ENCODE data around the gene TCP11L1. TPM values are rescaled to one million over a fixed set of nuclear protein-coding genes. Genes with fewer than 3 reads are reported as not detected.
"Not testable (repeated sequence)": the region's sequence is repeated elsewhere in the genome, so short reads cannot be mapped to it uniquely, and the experiment has no call there.

The TCP11L1 gene
- polyA plus RNA-seq, 1 donor from 2014 or later, result 6.6 TPM

- H3K4me3 Mint-ChIP-seq, result no peak overlapping the region
- H3K27ac Mint-ChIP-seq, result no peak overlapping the region
- peaks cover 10% of the 10 kb centered on the region for H3K36me3 Mint-ChIP-seq
Measured at GRCh38 chr11:33067294-33067693, 27.9 kb downstream of the TCP11L1 start.

GRCh38 chr11:33068611-33069340 is 29.4 kb downstream of the TCP11L1 start:
- no peaks in the 10 kb centered on the region for H3K27me3 Mint-ChIP-seq
- peaks cover 16% of the 10 kb centered on the region for H3K36me3 Mint-ChIP-seq
- H3K4me1 Mint-ChIP-seq, result peaks cover 7 to 13% (median 7%) of the 10 kb centered on the region in 3 donors
- no peaks in the 10 kb centered on the region for H3K9me3 Mint-ChIP-seq
- H3K27ac Mint-ChIP-seq, result no peak overlapping the region
- no peak overlapping the region for H3K4me3 Mint-ChIP-seq

More at GRCh38 chr11:33067294-33067693, 27.9 kb downstream of the TCP11L1 start:
- Mint-ChIP-seq H3K27me3 (no peaks in the 10 kb centered on the region), H3K4me1 (peaks cover 7 to 19% (median 13%) of the 10 kb centered on the region in 3 donors), H3K9me3 (no peaks in the 10 kb centered on the region)

GRCh38 chr11:33072465-33072864 is 33.1 kb downstream of the TCP11L1 start:
- H3K36me3 Mint-ChIP-seq, result peaks cover 25% of the 10 kb centered on the region
- H3K9me3 Mint-ChIP-seq, result no peaks in the 10 kb centered on the region
- no peaks in the 10 kb centered on the region for H3K4me1 Mint-ChIP-seq
- no peaks in the 10 kb centered on the region for H3K27me3 Mint-ChIP-seq
- H3K27ac Mint-ChIP-seq, result no peak overlapping the region
- no peak overlapping the region for H3K4me3 Mint-ChIP-seq

- Mint-ChIP-seq H3K36me3 (peaks cover 5% of the 10 kb centered on the region), H3K27me3 (no peaks in the 10 kb centered on the region), H3K9me3 (no peaks in the 10 kb centered on the region), H3K27ac (no peak overlapping the region), H3K4me1 (no peaks in the 10 kb centered on the region), H3K4me3 (no peak overlapping the region)
Measured at GRCh38 chr11:33083918-33084317, 44.5 kb downstream of the TCP11L1 start.

GRCh38 chr11:33086017-33086416 is 46.6 kb downstream of the TCP11L1 start:
- H3K27me3 Mint-ChIP-seq, result no peaks in the 10 kb centered on the region
- H3K9me3 Mint-ChIP-seq, result no peaks in the 10 kb centered on the region
- H3K4me3 Mint-ChIP-seq, result no peak overlapping the region
- no peaks in the 10 kb centered on the region for H3K4me1 Mint-ChIP-seq
- no peak overlapping the region for H3K27ac Mint-ChIP-seq
- peaks cover 4% of the 10 kb centered on the region for H3K36me3 Mint-ChIP-seq

- Mint-ChIP-seq H3K27me3 (no peaks in the 10 kb centered on the region), H3K36me3 (peaks cover 4% of the 10 kb centered on the region), H3K4me1 (no peaks in the 10 kb centered on the region), H3K27ac (no peak overlapping the region), H3K9me3 (no peaks in the 10 kb centered on the region), H3K4me3 (no peak overlapping the region)
Measured at GRCh38 chr11:33089776-33090175, 50.4 kb downstream of the TCP11L1 start.

- Mint-ChIP-seq H3K27ac (no peak overlapping the region), H3K4me1 (no peaks in the 10 kb centered on the region), H3K4me3 (no peak overlapping the region), H3K9me3 (no peaks in the 10 kb centered on the region), H3K27me3 (no peaks in the 10 kb centered on the region), H3K36me3 (peaks cover 6% of the 10 kb centered on the region)
Measured at GRCh38 chr11:33094157-33094556, 54.8 kb downstream of the TCP11L1 start.

GRCh38 chr11:33103836-33104235 is 64.5 kb downstream of the TCP11L1 start:
- peaks cover 19% of the 10 kb centered on the region for H3K36me3 Mint-ChIP-seq
- H3K4me1 Mint-ChIP-seq, result no peaks in the 10 kb centered on the region
- no peaks in the 10 kb centered on the region for H3K9me3 Mint-ChIP-seq
- no peak overlapping the region for H3K27ac Mint-ChIP-seq
- no peaks in the 10 kb centered on the region for H3K27me3 Mint-ChIP-seq
- no peak overlapping the region for H3K4me3 Mint-ChIP-seq

GRCh38 chr11:33109294-33109895 is 70.0 kb downstream of the TCP11L1 start:
- Mint-ChIP-seq H3K27me3 (no peaks in the 10 kb centered on the region), H3K36me3 (peaks cover 6% of the 10 kb centered on the region), H3K4me3 (no peak overlapping the region), H3K4me1 (no peaks in the 10 kb centered on the region), H3K27ac (no peak overlapping the region), H3K9me3 (no peaks in the 10 kb centered on the region)

- Mint-ChIP-seq H3K27ac (no peak overlapping the region), H3K27me3 (no peaks in the 10 kb centered on the region), H3K9me3 (no peaks in the 10 kb centered on the region), H3K4me1 (no peaks in the 10 kb centered on the region), H3K4me3 (no peak overlapping the region), H3K36me3 (peaks cover 4% of the 10 kb centered on the region)
Measured at GRCh38 chr11:33110083-33110482, 70.7 kb downstream of the TCP11L1 start.

- Mint-ChIP-seq H3K27ac (no peak overlapping the region), H3K9me3 (no peaks in the 10 kb centered on the region), H3K4me3 (no peak overlapping the region), H3K36me3 (peaks cover 1% of the 10 kb centered on the region), H3K27me3 (no peaks in the 10 kb centered on the region), H3K4me1 (no peaks in the 10 kb centered on the region)
Measured at GRCh38 chr11:33116535-33116934, 77.2 kb downstream of the TCP11L1 start.

- not testable (repeated sequence) for H3K27ac Mint-ChIP-seq, H3K27me3 Mint-ChIP-seq, H3K4me1 Mint-ChIP-seq, H3K4me3 Mint-ChIP-seq, H3K9me3 Mint-ChIP-seq, H3K36me3 Mint-ChIP-seq
Measured at GRCh38 chr11:33122696-33123095, 83.3 kb downstream of the TCP11L1 start.

Other genes with a start within 250 kb of the TCP11L1 start
- not detected for gene CCDC73, start 244.9 kb upstream of the TCP11L1 start, polyA plus RNA-seq
- not detected for gene PRRG4, start 209.6 kb upstream of the TCP11L1 start, polyA plus RNA-seq
- gene QSER1, start 146.8 kb upstream of the TCP11L1 start, polyA plus RNA-seq, result 0.73 TPM
- gene DEPDC7, start 23.7 kb upstream of the TCP11L1 start, polyA plus RNA-seq, result not detected
- gene CSTF3, start 121.9 kb downstream of the TCP11L1 start, polyA plus RNA-seq, result 10.9 TPM
- 26.9 TPM for gene HIPK3, start 217.8 kb downstream of the TCP11L1 start, polyA plus RNA-seq